Naive thymus-derived CD8-positive, alpha-beta T cell (primary cell): Measurements from ENCODE around the gene QRFPR. TPM values are rescaled to one million over a fixed set of nuclear protein-coding genes. Genes with fewer than 3 reads are reported as not detected.

Source experiments
- ATAC-seq, 2 donors: fragments of 150-1000 bp; cut with Tn5 transposase in 1 of 2; sonication (Bioruptor Pico), chemical (Tn5 transposase) in 1 of 2; 1 replicate in 1 of 2; 2 replicates in 1 of 2; pipeline ENCODE4 v1.10.0; 2021; ENCODE audit warnings: mild to moderate bottlenecking in 2 of 2, moderate library complexity in 2 of 2
- POLR2A ChIA-PET: fragments of 350-600 bp; sonication (Branson Sonifier 250); formaldehyde crosslinking; loops from one replicate; lab custom pipeline; 2021; ENCODE audit warnings: antibody characterized with exemption; lab: Charles Lee
- DNase-seq, 10 donors: peaks; one replicate each; pipeline versions ENCODE4 v3.0.0 to v3.0.0-alpha.2; 2020 to 2022
- H3K27ac Mint-ChIP-seq, 10 donors: one replicate each; pipeline ENCODE4 v1.8.0; 2020 to 2022; ENCODE audit warnings: mild to moderate bottlenecking in 10 of 10, mixed read lengths in 10 of 10, moderate library complexity in 4 of 10, inconsistent platforms in 1 of 10
- H3K27me3 Mint-ChIP-seq, 5 donors: one replicate each; pipeline ENCODE4 v1.8.0; 2021 to 2022; ENCODE audit warnings: mixed read lengths in 5 of 5
- H3K36me3 Mint-ChIP-seq, 3 donors: one replicate each; pipeline ENCODE4 v1.8.0; 2020 to 2022; ENCODE audit warnings: mixed read lengths in 3 of 3, mild to moderate bottlenecking in 2 of 3, inconsistent platforms in 1 of 3
- H3K4me1 Mint-ChIP-seq, 4 donors: one replicate each; pipeline ENCODE4 v1.8.0; 2021 to 2022; ENCODE audit warnings: mixed read lengths in 4 of 4
- H3K4me3 Mint-ChIP-seq, 10 donors: one replicate each; pipeline ENCODE4 v1.8.0; 2020 to 2022; ENCODE audit warnings: mild to moderate bottlenecking in 10 of 10, mixed read lengths in 10 of 10, moderate library complexity in 6 of 10, inconsistent platforms in 1 of 10
- H3K9me3 Mint-ChIP-seq, 9 donors: one replicate each; pipeline ENCODE4 v1.8.0; 2020 to 2022; ENCODE audit warnings: mixed read lengths in 9 of 9, mild to moderate bottlenecking in 3 of 9, inconsistent platforms in 1 of 9, moderate library complexity in 1 of 9
- polyA plus RNA-seq, 3 donors: library from polyadenylated mRNA; unstranded; fragments of 300-500 nt; fragmentation: Illumina TruSeq; gene quantifications; one replicate each; pipeline ENCODE4 v1.2.3, GENCODE V29; 2021
- total RNA-seq, 8 experiments: library from RNA in 2 of 8; stranded (reverse) in 2 of 8; gene quantifications; one replicate each; pipeline ENCODE4 v1.2.3 and lab custom pipeline; 2021 to 2026

QRFPR gene
- total and polyA plus RNA-seq, 5 experiments from 2014 or later, result not detected

- ATAC-seq, result no peak
Measured at GRCh38 chr4:121280425-121280824, 100.4 kb downstream of the QRFPR start.

GRCh38 chr4:121278811-121279368, 101.9 kb downstream of the QRFPR start:
- no peaks in the 10 kb centered on the region for H3K36me3 Mint-ChIP-seq
- no peaks in the 10 kb centered on the region for H3K9me3 Mint-ChIP-seq
- no peaks in the 10 kb centered on the region for H3K4me1 Mint-ChIP-seq
- DNase-seq (no peak), ATAC-seq (no peak)
- no peak overlapping the region for H3K4me3 Mint-ChIP-seq
- POLR2A ChIA-PET, result no interaction called here
- no peak overlapping the region for H3K27ac Mint-ChIP-seq
- peaks cover 4 to 41% (median 6%) of the 10 kb centered on the region in 5 donors for H3K27me3 Mint-ChIP-seq

More at GRCh38 chr4:121280425-121280824, 100.4 kb downstream of the QRFPR start:
- Mint-ChIP-seq H3K9me3 (peaks cover 0 to 9% (median 6%) of the 10 kb centered on the region in 9 donors), H3K4me1 (no peaks in the 10 kb centered on the region), H3K27me3 (peaks cover 4 to 36% (median 6%) of the 10 kb centered on the region in 5 donors), H3K4me3 (no peak overlapping the region), H3K27ac (no peak overlapping the region), H3K36me3 (peaks cover 0 to 7% (median 6%) of the 10 kb centered on the region in 3 donors)
- POLR2A ChIA-PET, result no interaction called here
- DNase-seq, result no peak

Other genes starting within 250 kb of the QRFPR start
- under 1 TPM; 0.29 to 0.49 TPM for gene TNIP3, start 216.7 kb downstream of the QRFPR start, total RNA-seq
- gene TNIP3, start 216.7 kb downstream of the QRFPR start, polyA plus RNA-seq, result 1 to 10 TPM in 2 of 3 donors, under 1 TPM in 1; 0.88 to 8.0 (median 1.1) TPM